Tibial nerve (tissue), 4 donors: Measurements from ENCODE around the gene FUCA2. TPM values are rescaled to one million over a fixed set of nuclear protein-coding genes. Genes with fewer than 3 reads are reported as not detected.

ENCODE experiments used
- DNase-seq, 2 donors: peaks; one replicate each; pipeline ENCODE4 v3.0.0-alpha.2; 2019; ENCODE audit warnings: low spot score in 2 of 2
- H3K27ac ChIP-seq, 4 donors: fragments of 200-600 bp; sonication (generic) in 3 of 4; one replicate each; pipeline ENCODE4 v1.5.1; 2017 to 2019; ENCODE audit warnings: mild to moderate bottlenecking in 1 of 4
- H3K27me3 ChIP-seq, 2 donors: fragments of 200-600 bp; sonication (generic) in 1 of 2; one replicate each; pipeline versions ENCODE4 v1.5.1 to v1.6.0; 2017 to 2019
- H3K36me3 ChIP-seq, 3 donors: fragments of 200-600 bp; sonication (generic); one replicate each; pipeline ENCODE4 v1.5.1; 2018 to 2019
- H3K4me1 ChIP-seq, 4 donors: fragments of 200-600 bp; sonication (generic) in 3 of 4; one replicate each; pipeline ENCODE4 v1.5.1; 2017 to 2019
- H3K4me3 ChIP-seq, 4 donors: fragments of 200-600 bp; sonication (generic) in 3 of 4; one replicate each; pipeline ENCODE4 v1.5.1; 2017 to 2019; ENCODE audit warnings: mild to moderate bottlenecking in 1 of 4, moderate library complexity in 1 of 4
- H3K9me3 ChIP-seq, 4 donors: fragments of 200-600 bp; sonication (generic) in 3 of 4; one replicate each; pipeline ENCODE4 v1.5.1; 2017 to 2019
- EP300 ChIP-seq, 2 donors: sonication (generic); formaldehyde crosslinking; IDR thresholded peaks; one replicate each; pipeline ENCODE4 v1.6.1; 2017; ENCODE audit warnings: antibody characterized with exemption in 2 of 2, mild to moderate bottlenecking in 1 of 2
- POLR2A ChIP-seq, 2 donors: fragments of 450-650 bp; IDR thresholded peaks; one replicate each; pipeline ENCODE4 v1.6.1; 2017; ENCODE audit warnings: antibody characterized with exemption in 2 of 2, mild to moderate bottlenecking in 2 of 2, moderate library complexity in 2 of 2
- WGBS, 2 donors: methylation state at CpG; one replicate each; pipeline ENCODE4 v1.1.5; 2018; 5-methylcytosine and 5-hydroxymethylcytosine counted together
- total RNA-seq, 4 donors: library from RNA; depleted of rRNA; stranded (reverse); fragments of >200 nt; gene quantifications; one replicate each; pipeline ENCODE4 v1.1.0, GENCODE V29; 2016
- TF ChIP-seq, protein P1 (sequence below), 5 experiments: fragments of 200-600 bp in 3 of 5; fragments of 450-650 bp in 2 of 5; sonication (generic) in 3 of 5; IDR thresholded peaks; one replicate each; pipeline ENCODE4 v1.5.1; 2016 to 2019; ENCODE audit warnings: antibody characterized with exemption in 5 of 5, mild to moderate bottlenecking in 3 of 5, moderate library complexity in 2 of 5

Gene FUCA2
- total RNA-seq, 4 donors from 2014 or later, result 24.9 to 49.6 (median 33.6) TPM

DNA sequence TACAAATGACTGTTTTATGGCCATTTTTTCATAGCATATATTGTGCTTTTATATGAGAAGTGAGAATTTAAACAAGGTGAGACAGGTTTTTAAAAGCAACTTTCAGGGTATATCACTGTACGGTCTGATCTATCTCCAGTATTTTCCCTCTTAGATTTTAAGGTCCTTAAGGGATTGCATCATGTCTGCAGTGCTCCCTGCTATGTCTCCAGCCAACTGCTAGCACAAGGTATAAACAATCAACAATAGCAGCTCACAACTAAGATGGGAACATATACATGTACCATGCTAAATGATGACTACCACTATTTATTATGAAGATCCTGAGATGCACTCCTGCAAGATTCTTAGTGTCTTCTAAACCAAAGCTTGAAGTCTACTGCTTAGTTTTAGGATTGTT is 7.2 kb downstream of the FUCA2 start:
- Histone ChIP-seq H3K4me3 (no peak overlapping the region), H3K9me3 (no peaks in the 10 kb centered on the region), H3K36me3 (peaks cover 0 to 64% (median 0%) of the 10 kb centered on the region in 3 donors), H3K27ac (no peak overlapping the region), H3K4me1 (peaks cover 0 to 13% (median 0%) of the 10 kb centered on the region in 4 donors), H3K27me3 (no peaks in the 10 kb centered on the region)
- no peak for DNase-seq
- 79 to 84% methylated on average over 1 of the region's 1 CpG for WGBS, 2 donors
- TF ChIP-seq EP300 (IDR thresholded peaks at IDR 0.05), result no peak
- TF ChIP-seq, protein P1, sequence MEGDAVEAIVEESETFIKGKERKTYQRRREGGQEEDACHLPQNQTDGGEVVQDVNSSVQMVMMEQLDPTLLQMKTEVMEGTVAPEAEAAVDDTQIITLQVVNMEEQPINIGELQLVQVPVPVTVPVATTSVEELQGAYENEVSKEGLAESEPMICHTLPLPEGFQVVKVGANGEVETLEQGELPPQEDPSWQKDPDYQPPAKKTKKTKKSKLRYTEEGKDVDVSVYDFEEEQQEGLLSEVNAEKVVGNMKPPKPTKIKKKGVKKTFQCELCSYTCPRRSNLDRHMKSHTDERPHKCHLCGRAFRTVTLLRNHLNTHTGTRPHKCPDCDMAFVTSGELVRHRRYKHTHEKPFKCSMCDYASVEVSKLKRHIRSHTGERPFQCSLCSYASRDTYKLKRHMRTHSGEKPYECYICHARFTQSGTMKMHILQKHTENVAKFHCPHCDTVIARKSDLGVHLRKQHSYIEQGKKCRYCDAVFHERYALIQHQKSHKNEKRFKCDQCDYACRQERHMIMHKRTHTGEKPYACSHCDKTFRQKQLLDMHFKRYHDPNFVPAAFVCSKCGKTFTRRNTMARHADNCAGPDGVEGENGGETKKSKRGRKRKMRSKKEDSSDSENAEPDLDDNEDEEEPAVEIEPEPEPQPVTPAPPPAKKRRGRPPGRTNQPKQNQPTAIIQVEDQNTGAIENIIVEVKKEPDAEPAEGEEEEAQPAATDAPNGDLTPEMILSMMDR (IDR thresholded peaks at IDR 0.05), result no peak
- TF ChIP-seq POLR2A (IDR thresholded peaks at IDR 0.05), result no peak

DNA sequence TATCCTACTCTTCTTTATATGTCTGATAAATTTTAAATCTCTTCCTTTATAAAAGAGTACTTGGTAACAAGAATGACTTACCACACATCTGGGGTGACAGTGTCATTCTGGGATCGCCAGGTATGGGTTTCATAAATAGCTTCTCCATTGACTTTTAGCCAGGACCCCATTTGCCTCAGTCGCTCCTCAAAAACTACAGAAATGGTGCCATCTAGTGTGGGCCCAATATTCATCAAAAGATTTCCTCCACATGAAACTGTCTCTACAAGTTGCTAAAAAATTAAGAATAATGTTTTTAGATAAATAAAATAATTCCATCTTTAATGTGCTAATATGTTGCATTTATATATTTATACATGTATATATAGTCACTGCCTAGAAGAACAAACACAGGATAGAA is 9.7 kb downstream of the FUCA2 start:
- Histone ChIP-seq H3K27me3 (no peaks in the 10 kb centered on the region), H3K9me3 (no peaks in the 10 kb centered on the region), H3K4me1 (no peaks in the 10 kb centered on the region), H3K27ac (no peak overlapping the region), H3K4me3 (no peak overlapping the region), H3K36me3 (peaks cover 0 to 81% (median 0%) of the 10 kb centered on the region in 3 donors)
- 84 to 86% methylated on average over 2 of the region's 2 CpGs for WGBS, 2 donors
- no peak for DNase-seq
- no peak for TF ChIP-seq EP300 (IDR thresholded peaks at IDR 0.05)
- TF ChIP-seq, protein P1 (IDR thresholded peaks at IDR 0.05), result no peak
- no peak for TF ChIP-seq POLR2A (IDR thresholded peaks at IDR 0.05)

DNA sequence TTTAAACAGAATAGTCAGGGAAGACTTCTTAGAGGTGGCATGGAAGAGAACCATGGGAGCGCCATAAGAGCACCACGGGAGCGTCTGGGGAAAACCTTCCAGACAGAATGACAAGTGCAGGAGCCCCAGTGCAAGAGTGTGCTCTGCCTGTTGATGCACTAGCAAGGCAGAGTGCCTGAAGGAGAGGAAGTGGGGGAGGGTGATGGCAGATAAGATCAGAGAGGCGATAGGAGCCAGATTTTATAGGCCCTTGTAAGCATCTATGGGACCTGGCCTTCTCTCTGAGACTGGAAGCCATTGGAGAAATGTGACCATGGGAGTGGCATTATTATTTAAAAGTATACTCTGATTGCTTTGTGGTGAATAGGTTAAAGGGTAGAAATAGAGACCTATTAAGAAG is 13.1 kb downstream of the FUCA2 start:
- no peaks in the 10 kb centered on the region for H3K27me3 ChIP-seq
- H3K4me1 ChIP-seq, result no peaks in the 10 kb centered on the region
- no peak for DNase-seq
- H3K4me3 ChIP-seq, result no peak overlapping the region
- H3K9me3 ChIP-seq, result no peaks in the 10 kb centered on the region
- TF ChIP-seq EP300 (IDR thresholded peaks at IDR 0.05) (no peak), POLR2A (IDR thresholded peaks at IDR 0.05) (no peak)
- TF ChIP-seq, protein P1 (IDR thresholded peaks at IDR 0.05), result no peak
- peaks cover 0 to 86% (median 0%) of the 10 kb centered on the region in 3 donors for H3K36me3 ChIP-seq
- WGBS, 2 donors, result 74 to 85% methylated on average over 4 of the region's 4 CpGs
- H3K27ac ChIP-seq, result no peak overlapping the region

DNA sequence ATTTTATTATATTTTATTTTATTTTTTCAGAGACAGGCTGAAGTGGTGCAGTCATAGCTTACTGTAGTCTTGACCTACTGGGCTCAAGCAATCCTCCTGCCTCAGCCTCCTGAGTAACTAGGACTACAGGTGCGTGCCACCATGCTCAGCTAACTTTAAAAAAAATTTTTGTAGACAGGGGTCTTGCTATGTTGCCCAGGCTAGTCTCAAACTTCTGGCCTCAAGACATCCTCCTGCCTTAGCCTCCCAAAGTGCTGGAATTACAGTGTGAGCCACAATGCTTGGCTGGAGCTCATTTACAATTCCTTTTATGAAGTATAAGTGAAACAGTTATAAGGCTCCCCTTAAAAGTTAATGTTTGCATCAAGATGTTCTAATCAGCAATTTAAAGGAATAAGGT is 14.5 kb downstream of the FUCA2 start:
- no peak overlapping the region for H3K4me3 ChIP-seq
- 95 to 100% methylated on average over 1 of the region's 1 CpG for WGBS, 2 donors
- H3K36me3 ChIP-seq, result peaks cover 0 to 87% (median 0%) of the 10 kb centered on the region in 3 donors
- no peak for TF ChIP-seq POLR2A (IDR thresholded peaks at IDR 0.05)
- H3K27me3 ChIP-seq, result no peaks in the 10 kb centered on the region
- no peaks in the 10 kb centered on the region for H3K4me1 ChIP-seq
- H3K27ac ChIP-seq, result no peak overlapping the region
- DNase-seq, result no peak
- H3K9me3 ChIP-seq, result no peaks in the 10 kb centered on the region

DNA sequence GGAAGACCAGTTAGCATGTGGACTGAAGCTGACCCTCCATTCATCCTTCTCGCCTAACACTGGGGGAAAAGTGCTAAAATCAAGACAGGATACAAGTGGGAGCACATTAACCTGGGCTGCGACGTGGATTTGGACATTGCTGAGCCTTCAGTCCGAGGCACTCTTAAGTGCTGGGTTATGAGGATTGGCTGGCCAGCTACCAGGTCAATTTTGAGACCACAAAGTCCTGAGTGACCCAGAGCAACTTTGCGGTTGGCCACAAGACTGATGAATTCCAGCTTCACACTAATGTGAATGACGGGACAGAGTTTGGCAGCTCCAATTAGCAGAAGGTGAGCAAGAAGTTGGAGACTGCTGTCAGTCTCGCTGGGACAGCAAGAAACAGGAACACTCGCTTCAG is 20.7 kb downstream of the FUCA2 start:
- no peak for DNase-seq
- Histone ChIP-seq H3K9me3 (no peaks in the 10 kb centered on the region), H3K4me3 (no peak overlapping the region), H3K27me3 (no peaks in the 10 kb centered on the region), H3K4me1 (no peaks in the 10 kb centered on the region), H3K27ac (no peak overlapping the region), H3K36me3 (peaks cover 0 to 29% (median 0%) of the 10 kb centered on the region in 3 donors)
- 86 to 91% methylated on average over 8 of the region's 8 CpGs for WGBS, 2 donors
- TF ChIP-seq, protein P1 (IDR thresholded peaks at IDR 0.05), result no peak

DNA sequence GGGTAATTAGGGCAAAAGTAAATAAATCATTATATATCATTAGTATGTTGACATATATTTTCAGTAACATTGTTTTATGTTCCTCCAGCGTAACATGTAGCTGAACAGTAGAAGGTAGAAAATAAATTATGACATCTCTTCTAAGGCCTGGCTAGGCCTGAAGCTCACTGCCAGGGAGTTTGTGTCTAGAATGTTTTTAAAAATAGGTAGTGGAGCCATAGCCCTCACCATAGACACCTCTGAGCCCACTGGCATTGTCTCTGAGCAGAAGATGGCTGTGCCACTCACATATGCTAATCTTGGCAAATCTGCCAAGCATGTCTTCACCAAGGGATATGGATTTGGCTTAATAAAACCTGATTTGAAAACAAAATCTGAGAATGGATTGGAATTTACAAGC is 21.3 kb downstream of the FUCA2 start:
- WGBS, 2 donors, result 98 to 100% methylated on average over 1 of the region's 1 CpG
- no peaks in the 10 kb centered on the region for H3K9me3 ChIP-seq
- TF ChIP-seq EP300 (IDR thresholded peaks at IDR 0.05), result no peak

More for the DNA sequence above, 21.3 kb downstream of the FUCA2 start:
- DNase-seq, result no peak
- peaks cover 0 to 24% (median 0%) of the 10 kb centered on the region in 3 donors for H3K36me3 ChIP-seq
- no peak overlapping the region for H3K27ac ChIP-seq
- no peaks in the 10 kb centered on the region for H3K4me1 ChIP-seq
- H3K27me3 ChIP-seq, result no peaks in the 10 kb centered on the region
- H3K4me3 ChIP-seq, result no peak overlapping the region
